Neural cell (in vitro differentiated cells): Measurements from ENCODE around the gene RUNX1. TPM values are rescaled to one million over a fixed set of nuclear protein-coding genes. Genes with fewer than 3 reads are reported as not detected.

Source experiments
- H2AFZ ChIP-seq: fragments of 200-600, 300-800 bp; sonication (generic), shearing (Covaris generic); 2 replicates; pipeline ENCODE4 v1.6.0; 2014; ENCODE audit warnings: low read depth, mild to moderate bottlenecking, antibody characterized with exemption, low read length, moderate library complexity
- H3F3A ChIP-seq: fragments of 200-600 bp; shearing (Covaris generic); 2 replicates; pipeline ENCODE4 v1.6.1; 2016; ENCODE audit warnings: mild to moderate bottlenecking, moderate library complexity, mixed read lengths, antibody characterized with exemption, low read length; ENCODE audit not compliant: insufficient read depth, poor library complexity, severe bottlenecking
- H3K27ac ChIP-seq: fragments of 200-600, 300-800 bp; sonication (generic), shearing (Covaris generic); 2 replicates; pipeline ENCODE4 v1.5.1; 2014; ENCODE audit warnings: mild to moderate bottlenecking, low read length, moderate library complexity
- H3K27me3 ChIP-seq: fragments of 300-800, 200-600 bp; sonication (generic), shearing (Covaris generic); 2 replicates; pipeline ENCODE4 v1.6.0; 2014; ENCODE audit warnings: mild to moderate bottlenecking, low read depth, low read length, moderate library complexity; ENCODE audit not compliant: insufficient read depth
- H3K36me3 ChIP-seq: fragments of 300-800, 200-600 bp; sonication (generic), shearing (Covaris generic); 2 replicates; pipeline ENCODE4 v1.5.1; 2014; ENCODE audit warnings: mild to moderate bottlenecking, antibody characterized with exemption, low read length, moderate library complexity; ENCODE audit not compliant: insufficient read depth
- H3K4me2 ChIP-seq: fragments of 300-800, 200-600 bp; sonication (generic), shearing (Covaris generic); 2 replicates; pipeline ENCODE4 v1.6.0; 2014; ENCODE audit warnings: mild to moderate bottlenecking, low read length
- H3K4me3 ChIP-seq: fragments of 300-800, 200-600 bp; sonication (generic), shearing (Covaris generic); 2 replicates; pipeline ENCODE4 v1.5.1; 2014; ENCODE audit warnings: mild to moderate bottlenecking, low read length, moderate library complexity
- H3K79me2 ChIP-seq: fragments of 200-600 bp; shearing (Covaris generic); replicated peaks from 2 replicates; pipeline ENCODE4 v1.6.0; 2014; ENCODE audit warnings: mild to moderate bottlenecking, low read length, moderate library complexity; ENCODE audit not compliant: insufficient read depth
- H3K9ac ChIP-seq: fragments of 300-800, 200-600 bp; sonication (generic), shearing (Covaris generic); 2 replicates; pipeline ENCODE4 v1.6.1; 2016; ENCODE audit warnings: mild to moderate bottlenecking, low read length, mixed read lengths
- H3K9me2 ChIP-seq: fragments of 200-600 bp; shearing (Covaris generic); 2 replicates; pipeline ENCODE4 v1.6.1; 2016; ENCODE audit warnings: mild to moderate bottlenecking, low read length, mixed read lengths; ENCODE audit not compliant: insufficient read depth
- H3K9me3 ChIP-seq: fragments of 200-600, 300-800 bp; sonication (generic), shearing (Covaris generic); 2 replicates; pipeline ENCODE4 v1.6.1; 2016; ENCODE audit warnings: mild to moderate bottlenecking, mixed run types, low read length, moderate library complexity, mixed read lengths
- H4K20me1 ChIP-seq: fragments of 200-600 bp; shearing (Covaris generic); 2 replicates; pipeline ENCODE4 v1.6.1; 2016; ENCODE audit warnings: mild to moderate bottlenecking, mixed run types; ENCODE audit not compliant: insufficient read depth
- CTCF ChIP-seq: fragments of 450-650 bp; IDR thresholded peaks from 2 replicates; pipeline ENCODE4 v1.5.1; 2014; ENCODE audit warnings: antibody characterized with exemption, mild to moderate bottlenecking, moderate library complexity; ENCODE audit not compliant: poor library complexity, severe bottlenecking
- EP300 ChIP-seq: fragments of 450-650 bp; conservative IDR thresholded peaks from 2 replicates; pipeline ENCODE4 v1.6.1; 2014; ENCODE audit warnings: antibody characterized with exemption, mild to moderate bottlenecking, moderate library complexity; ENCODE audit not compliant: poor library complexity, severe bottlenecking
- EZH2 ChIP-seq: fragments of 200-600, 300-800 bp; shearing (Covaris generic), sonication (generic); IDR thresholded peaks from 2 replicates; pipeline ENCODE4 v1.6.1; 2014; ENCODE audit warnings: antibody characterized with exemption, low read length, borderline replicate concordance, mild to moderate bottlenecking; ENCODE audit not compliant: insufficient read depth, poor library complexity, severe bottlenecking
- MXI1 ChIP-seq: fragments of 450-650 bp; conservative IDR thresholded peaks from 2 replicates; pipeline ENCODE4 v1.6.1; 2014; ENCODE audit warnings: antibody characterized with exemption, mild to moderate bottlenecking; ENCODE audit not compliant: poor library complexity, severe bottlenecking
- POLR2AphosphoS5 ChIP-seq: IDR thresholded peaks from 2 replicates; pipeline ENCODE4 v1.6.1; 2012
- RAD21 ChIP-seq: fragments of 450-650 bp; conservative IDR thresholded peaks from 2 replicates; pipeline ENCODE4 v1.6.1; 2014; ENCODE audit warnings: antibody characterized with exemption, mild to moderate bottlenecking, moderate library complexity
- REST ChIP-seq: IDR thresholded peaks from 2 replicates; pipeline ENCODE4 v1.6.1; 2012; ENCODE audit warnings: borderline replicate concordance
- SMC3 ChIP-seq: fragments of 450-650 bp; conservative IDR thresholded peaks from 2 replicates; pipeline ENCODE4 v1.6.1; 2014; ENCODE audit warnings: antibody characterized with exemption, mild to moderate bottlenecking, moderate library complexity; ENCODE audit not compliant: poor library complexity
- TAF1 ChIP-seq: IDR thresholded peaks from 2 replicates; pipeline ENCODE4 v1.6.1; 2012; ENCODE audit warnings: low read depth
- polyA plus RNA-seq: library from polyadenylated mRNA; depleted of rRNA; stranded (reverse); fragments of >200 nt; gene quantifications from 2 replicates; pipeline ENCODE4 v1.2.3, GENCODE V29; 2014

Gene RUNX1
- polyA plus RNA-seq, 1 donor from 2014 or later: not detected

GRCh38 chr21:35017256-35017655 is 31.8 kb downstream of the RUNX1 start:
- H3K27me3 ChIP-seq: no peaks in the 10 kb centered on the region
- no peaks in the 10 kb centered on the region for H3K79me2 ChIP-seq

GRCh38 chr21:35016517-35017188 is 32.4 kb downstream of the RUNX1 start:
- no peaks in the 10 kb centered on the region for H3K9me3 ChIP-seq
- no peaks in the 10 kb centered on the region for H3F3A ChIP-seq
- H3K79me2 ChIP-seq: no peaks in the 10 kb centered on the region
- H3K4me2 ChIP-seq: no peak overlapping the region
- no peak overlapping the region for H3K27ac ChIP-seq
- no peak overlapping the region for H3K4me3 ChIP-seq
- TF ChIP-seq REST (no peak), RAD21 (no peak), EP300 (no peak), TAF1 (no peak), SMC3 (no peak), EZH2 (no peak), CTCF (no peak), MXI1 (no peak), POLR2AphosphoS5 (no peak)
- no peaks in the 10 kb centered on the region for H3K27me3 ChIP-seq
- H2AFZ ChIP-seq: no peak overlapping the region
- H4K20me1 ChIP-seq: no peaks in the 10 kb centered on the region
- no peaks in the 10 kb centered on the region for H3K9me2 ChIP-seq
- H3K36me3 ChIP-seq: no peaks in the 10 kb centered on the region
- H3K9ac ChIP-seq: no peak overlapping the region

More at GRCh38 chr21:35017256-35017655, 31.8 kb downstream of the RUNX1 start:
- H3K9ac ChIP-seq: no peak overlapping the region
- H3F3A ChIP-seq: no peaks in the 10 kb centered on the region
- TF ChIP-seq EZH2 (no peak), POLR2AphosphoS5 (no peak), EP300 (no peak), SMC3 (no peak), RAD21 (no peak), REST (no peak), MXI1 (no peak)
- no peaks in the 10 kb centered on the region for H3K36me3 ChIP-seq
- no peaks in the 10 kb centered on the region for H3K9me3 ChIP-seq
- no peaks in the 10 kb centered on the region for H3K9me2 ChIP-seq
- no peak overlapping the region for H3K4me2 ChIP-seq
- H3K27ac ChIP-seq: no peak overlapping the region
- no peak overlapping the region for H2AFZ ChIP-seq
- no peaks in the 10 kb centered on the region for H4K20me1 ChIP-seq
- H3K4me3 ChIP-seq: no peak overlapping the region
